PC-3 (cell line): Measurements from ENCODE around the gene PSMB10.

Experiments
- CTCF ChIP-seq: fragments of 300-600 bp; sonication (generic); conservative IDR thresholded peaks from 2 replicates; pipeline ENCODE4 v1.5.1; 2017; ENCODE audit warnings: antibody characterized with exemption, low read depth, mild to moderate bottlenecking, low read length
- EZH2 ChIP-seq: fragments of 300-600 bp; sonication (generic); IDR thresholded peaks from one replicate; pipeline ENCODE4 v1.6.1; 2017; ENCODE audit warnings: antibody characterized with exemption, mild to moderate bottlenecking, low read length; ENCODE audit not compliant: unreplicated experiment

- TF ChIP-seq CTCF (no peak), EZH2 (no peak)
Observed at GRCh38 chr16:67943256-67943618, 6.6 kb upstream of the PSMB10 start.
